Activated naive CD8-positive, alpha-beta T cell treated with anti-CD3 and anti-CD28 coated beads, Interleukin-2, amount 10 ng/mL, durations not matched to agents 7 days and 5 days (primary cell): ENCODE results near the gene PTPRM. TPM values are rescaled to one million over a fixed set of nuclear protein-coding genes. Genes with fewer than 3 reads are reported as not detected.

Source experiments
- ATAC-seq: fragments of 150-1000 bp; cut with Tn5 transposase; one replicate; pipeline ENCODE4 v1.10.0; 2021; ENCODE audit warnings: low read depth, moderate library complexity
- POLR2A ChIA-PET: fragments of 350-600 bp; sonication (Branson Sonifier 250); formaldehyde crosslinking; loops from one replicate; lab custom pipeline; 2021; ENCODE audit warnings: antibody characterized with exemption; lab: Charles Lee
- DNase-seq: peaks from one replicate; pipeline ENCODE4 v3.0.0; 2021
- H3K27ac Mint-ChIP-seq: one replicate; pipeline ENCODE4 v1.8.0; 2022; ENCODE audit warnings: mild to moderate bottlenecking, mixed read lengths
- H3K27me3 Mint-ChIP-seq: one replicate; pipeline ENCODE4 v1.8.0; 2022; ENCODE audit warnings: mild to moderate bottlenecking, moderate library complexity, mixed read lengths
- H3K36me3 Mint-ChIP-seq: one replicate; pipeline ENCODE4 v1.8.0; 2021; ENCODE audit warnings: mild to moderate bottlenecking, mixed read lengths
- H3K4me1 Mint-ChIP-seq: one replicate; pipeline ENCODE4 v1.8.0; 2021; ENCODE audit warnings: mixed read lengths
- H3K4me3 Mint-ChIP-seq: one replicate; pipeline ENCODE4 v1.8.0; 2022; ENCODE audit warnings: mild to moderate bottlenecking, moderate library complexity, mixed read lengths
- H3K9me3 Mint-ChIP-seq: one replicate; pipeline ENCODE4 v1.8.0; 2021; ENCODE audit warnings: mixed read lengths
- total RNA-seq, 2 experiments: library from RNA; stranded (reverse); gene quantifications; one replicate each; pipeline ENCODE4 v1.2.3, GENCODE V29; 2021

The PTPRM gene
- total RNA-seq, 2 experiments from 2014 or later = 6.5 to 6.6 TPM

DNA sequence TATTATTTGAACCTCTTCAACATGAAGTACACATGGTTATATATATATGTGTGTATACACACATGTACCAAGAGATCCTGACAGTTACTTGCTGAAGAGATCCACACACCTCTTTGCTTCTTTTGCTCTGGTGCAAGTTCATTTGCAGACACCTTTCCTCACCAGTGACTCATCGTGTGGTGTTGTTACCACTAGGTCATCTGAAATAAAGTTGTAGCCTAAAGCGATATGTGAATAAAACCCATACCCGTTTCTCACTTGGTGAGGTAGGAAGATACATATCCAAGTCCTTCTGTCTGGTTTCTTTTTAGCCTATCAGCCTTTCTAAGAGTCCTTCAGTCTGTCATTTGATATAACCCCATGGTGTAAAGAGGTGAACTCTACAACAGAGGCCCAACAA, 662.7 kb downstream of the PTPRM start:
- ATAC-seq = no peak

DNA sequence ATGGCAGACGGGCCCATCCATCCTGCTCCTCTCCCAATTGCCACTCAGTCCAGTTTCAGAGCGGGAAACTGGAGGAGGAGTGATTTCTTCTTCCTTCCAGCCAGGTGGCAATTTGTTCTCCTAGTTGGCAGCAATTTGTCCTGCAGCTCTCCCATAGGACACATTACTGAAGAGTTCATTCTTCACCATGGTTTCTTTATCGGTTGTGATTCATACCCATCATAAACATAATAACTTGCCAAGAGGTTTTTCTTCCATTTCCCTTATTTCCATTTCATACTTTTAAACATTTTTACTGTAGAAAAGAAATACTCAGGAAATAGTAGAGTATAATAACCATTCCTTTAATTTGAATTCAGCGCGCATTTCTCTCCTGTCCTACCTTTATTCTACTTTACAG, 664.2 kb downstream of the PTPRM start:
- ATAC-seq (no peak), DNase-seq (no peak)
- no peaks in the 10 kb centered on the region for H3K4me1 Mint-ChIP-seq
- H3K27ac Mint-ChIP-seq = no peak overlapping the region
- POLR2A ChIA-PET = no interaction called here
- H3K36me3 Mint-ChIP-seq = no peaks in the 10 kb centered on the region
- H3K4me3 Mint-ChIP-seq = no peak overlapping the region
- no peaks in the 10 kb centered on the region for H3K9me3 Mint-ChIP-seq
- H3K27me3 Mint-ChIP-seq = no peaks in the 10 kb centered on the region

More for the DNA sequence above, 662.7 kb downstream of the PTPRM start:
- no peak for DNase-seq
- H3K36me3 Mint-ChIP-seq = no peaks in the 10 kb centered on the region
- no peaks in the 10 kb centered on the region for H3K27me3 Mint-ChIP-seq
- POLR2A ChIA-PET = no interaction called here
- H3K4me1 Mint-ChIP-seq = no peaks in the 10 kb centered on the region
- no peak overlapping the region for H3K4me3 Mint-ChIP-seq
- peaks cover 3% of the 10 kb centered on the region for H3K9me3 Mint-ChIP-seq
- H3K27ac Mint-ChIP-seq = no peak overlapping the region

- H3K36me3 Mint-ChIP-seq = no peaks in the 10 kb centered on the region
- no peak for DNase-seq
- no peak overlapping the region for H3K4me3 Mint-ChIP-seq
- POLR2A ChIA-PET = no interaction called here
- H3K4me1 Mint-ChIP-seq = no peaks in the 10 kb centered on the region
- H3K27ac Mint-ChIP-seq = no peak overlapping the region
- no peaks in the 10 kb centered on the region for H3K27me3 Mint-ChIP-seq
- no peak for ATAC-seq
- H3K9me3 Mint-ChIP-seq = peaks cover 1% of the 10 kb centered on the region
Observed at GRCh38 chr18:8232791-8233190, 665.7 kb downstream of the PTPRM start.

DNA sequence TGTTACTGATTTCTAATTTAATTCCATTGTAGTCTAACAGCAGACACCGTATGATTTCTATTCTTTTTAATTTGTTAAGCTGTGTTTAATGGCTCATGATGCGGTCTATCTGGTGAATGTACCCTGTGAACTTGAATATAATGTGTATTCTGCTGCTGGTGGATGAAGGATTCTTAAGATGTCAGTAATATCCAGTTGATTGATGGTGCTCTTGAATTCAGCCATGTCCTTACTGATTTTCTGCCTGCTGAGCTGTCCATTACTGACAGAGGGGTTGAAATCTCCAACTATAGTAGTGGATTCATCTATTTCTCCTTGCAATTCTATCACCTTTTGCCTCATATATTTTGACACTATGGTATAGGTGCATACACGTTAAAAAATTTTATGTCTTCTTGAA, 668.8 kb downstream of the PTPRM start:
- ATAC-seq (no peak), DNase-seq (no peak)
- Mint-ChIP-seq H3K36me3 (no peaks in the 10 kb centered on the region), H3K4me1 (no peaks in the 10 kb centered on the region), H3K9me3 (peaks cover 1% of the 10 kb centered on the region), H3K4me3 (no peak overlapping the region), H3K27ac (no peak overlapping the region), H3K27me3 (no peaks in the 10 kb centered on the region)
- POLR2A ChIA-PET = no interaction called here

GRCh38 chr18:8238507-8238906, 671.4 kb downstream of the PTPRM start:
- H3K27ac Mint-ChIP-seq = no peak overlapping the region
- DNase-seq (no peak), ATAC-seq (no peak)
- H3K9me3 Mint-ChIP-seq = peaks cover 1% of the 10 kb centered on the region
- no peaks in the 10 kb centered on the region for H3K36me3 Mint-ChIP-seq
- no peaks in the 10 kb centered on the region for H3K27me3 Mint-ChIP-seq
- H3K4me1 Mint-ChIP-seq = no peaks in the 10 kb centered on the region
- POLR2A ChIA-PET = no interaction called here
- H3K4me3 Mint-ChIP-seq = no peak overlapping the region

DNA sequence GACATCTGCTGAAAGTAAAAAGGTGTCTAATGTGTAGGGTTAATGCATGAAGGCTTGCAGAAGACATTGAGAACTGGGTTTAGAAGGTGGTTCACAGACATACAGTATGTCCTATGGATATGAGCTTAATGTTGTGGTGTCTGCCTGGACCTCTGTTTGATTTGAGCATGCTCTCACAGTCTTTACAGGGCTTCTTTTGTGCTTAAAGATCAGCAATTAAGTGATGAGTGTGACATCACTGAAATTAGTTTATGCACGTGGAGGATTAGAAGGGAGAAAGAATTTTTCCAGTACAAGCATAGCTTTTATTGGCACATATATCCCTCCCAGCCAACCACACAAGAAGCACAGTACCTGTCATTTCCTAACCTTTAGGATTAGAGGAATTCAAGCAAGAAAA, 674.6 kb downstream of the PTPRM start:
- no peaks in the 10 kb centered on the region for H3K27me3 Mint-ChIP-seq
- no peak for ATAC-seq
- no peaks in the 10 kb centered on the region for H3K4me1 Mint-ChIP-seq
- POLR2A ChIA-PET = no interaction called here
- no peaks in the 10 kb centered on the region for H3K36me3 Mint-ChIP-seq
- peaks cover 1% of the 10 kb centered on the region for H3K9me3 Mint-ChIP-seq
- H3K27ac Mint-ChIP-seq = no peak overlapping the region
- no peak for DNase-seq
- H3K4me3 Mint-ChIP-seq = no peak overlapping the region

DNA sequence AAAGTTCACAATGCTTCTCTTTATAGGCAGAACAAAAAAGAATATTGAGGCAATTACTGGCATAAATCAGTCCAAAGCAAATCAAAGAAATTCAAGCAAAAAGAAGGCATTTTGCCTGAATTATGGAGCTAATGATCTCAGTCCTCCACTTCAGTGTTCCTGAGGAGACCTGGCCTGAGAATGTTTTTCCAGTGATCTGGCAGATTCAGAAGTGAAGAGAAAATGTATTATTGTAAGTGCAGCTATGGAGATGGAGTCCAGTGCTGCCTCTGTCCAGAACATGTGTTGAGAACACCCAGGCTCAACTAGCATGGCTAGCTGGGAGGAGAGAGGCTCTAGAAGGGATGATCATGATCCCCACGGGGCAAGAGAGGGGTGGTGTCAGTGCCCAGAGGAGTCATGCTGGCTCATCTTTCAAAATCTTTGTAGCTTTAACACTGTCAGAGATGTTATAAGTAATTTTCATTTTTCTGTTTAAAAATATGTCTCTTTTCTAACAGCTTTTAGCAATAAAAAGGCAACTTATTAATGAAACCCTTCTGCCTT, 675.1 kb downstream of the PTPRM start:
- no peaks in the 10 kb centered on the region for H3K4me1 Mint-ChIP-seq
- H3K36me3 Mint-ChIP-seq = no peaks in the 10 kb centered on the region
- no peaks in the 10 kb centered on the region for H3K9me3 Mint-ChIP-seq
- POLR2A ChIA-PET = no interaction called here
- no peak overlapping the region for H3K27ac Mint-ChIP-seq
- ATAC-seq = no peak
- peaks cover 2% of the 10 kb centered on the region for H3K27me3 Mint-ChIP-seq
- DNase-seq = no peak
- H3K4me3 Mint-ChIP-seq = no peak overlapping the region

DNA sequence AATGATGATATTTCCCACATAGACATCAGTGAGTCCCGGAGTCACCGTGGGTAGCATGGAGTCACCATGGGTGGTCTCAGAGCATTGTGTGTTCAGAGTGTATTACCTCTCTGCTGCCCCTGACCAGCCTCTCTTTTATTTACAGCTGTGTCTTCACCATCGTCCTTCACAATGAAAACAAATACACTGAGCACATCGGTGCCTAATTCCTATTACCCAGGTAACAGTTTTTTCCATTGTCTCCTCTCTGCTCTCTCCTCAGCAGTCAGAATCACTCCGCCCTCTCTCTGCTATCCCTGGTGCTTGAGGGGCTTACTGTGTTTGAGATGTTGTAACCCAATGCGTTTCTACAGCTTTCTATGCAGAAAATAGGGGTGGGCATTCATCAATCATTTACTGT, 680.6 kb downstream of the PTPRM start:
- Mint-ChIP-seq H3K27me3 (peaks cover 3% of the 10 kb centered on the region), H3K9me3 (no peaks in the 10 kb centered on the region), H3K27ac (no peak overlapping the region), H3K4me3 (no peak overlapping the region), H3K4me1 (no peaks in the 10 kb centered on the region), H3K36me3 (no peaks in the 10 kb centered on the region)
- no peak for ATAC-seq
- POLR2A ChIA-PET = no interaction called here
- no peak for DNase-seq

- H3K9me3 Mint-ChIP-seq = no peaks in the 10 kb centered on the region
- POLR2A ChIA-PET = no interaction called here
- no peaks in the 10 kb centered on the region for H3K4me1 Mint-ChIP-seq
- ATAC-seq (no peak), DNase-seq (no peak)
- no peak overlapping the region for H3K27ac Mint-ChIP-seq
- H3K36me3 Mint-ChIP-seq = no peaks in the 10 kb centered on the region
- H3K4me3 Mint-ChIP-seq = no peak overlapping the region
- peaks cover 3% of the 10 kb centered on the region for H3K27me3 Mint-ChIP-seq
Observed at GRCh38 chr18:8248576-8248975, 681.5 kb downstream of the PTPRM start.

GRCh38 chr18:8249811-8250210, 682.7 kb downstream of the PTPRM start:
- H3K36me3 Mint-ChIP-seq = no peaks in the 10 kb centered on the region
- ATAC-seq = no peak
- H3K9me3 Mint-ChIP-seq = no peaks in the 10 kb centered on the region
- no peak overlapping the region for H3K27ac Mint-ChIP-seq
- no peak for DNase-seq
- peaks cover 3% of the 10 kb centered on the region for H3K27me3 Mint-ChIP-seq
- no peak overlapping the region for H3K4me3 Mint-ChIP-seq
- POLR2A ChIA-PET = no interaction called here
- no peaks in the 10 kb centered on the region for H3K4me1 Mint-ChIP-seq

DNA sequence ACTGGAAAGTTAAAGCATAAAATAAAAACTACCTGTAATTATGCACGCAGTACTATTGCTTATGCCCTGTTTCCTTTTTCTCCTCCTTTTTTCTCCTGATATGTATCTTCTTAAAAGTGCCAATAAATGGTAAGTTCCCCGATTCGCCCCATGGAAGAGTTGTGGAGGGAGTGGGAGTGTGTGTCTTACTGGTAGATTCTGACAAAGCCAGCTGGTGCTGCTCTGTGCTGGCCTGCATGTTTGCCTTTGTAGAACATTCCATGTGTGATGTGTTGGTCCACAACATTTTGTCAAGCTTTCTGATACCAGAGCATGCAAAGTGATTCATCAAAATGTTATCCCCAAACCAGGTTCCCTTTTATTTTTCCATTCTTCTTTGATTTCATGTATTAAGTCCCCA, 685.3 kb downstream of the PTPRM start:
- Mint-ChIP-seq H3K36me3 (no peaks in the 10 kb centered on the region), H3K9me3 (no peaks in the 10 kb centered on the region), H3K27me3 (no peaks in the 10 kb centered on the region), H3K4me3 (no peak overlapping the region), H3K4me1 (no peaks in the 10 kb centered on the region), H3K27ac (no peak overlapping the region)
- DNase-seq (no peak), ATAC-seq (no peak)
- POLR2A ChIA-PET = no interaction called here

- DNase-seq (no peak), ATAC-seq (no peak)
- Mint-ChIP-seq H3K4me3 (no peak overlapping the region), H3K27me3 (no peaks in the 10 kb centered on the region), H3K9me3 (no peaks in the 10 kb centered on the region), H3K27ac (no peak overlapping the region), H3K36me3 (no peaks in the 10 kb centered on the region), H3K4me1 (no peaks in the 10 kb centered on the region)
- POLR2A ChIA-PET = no interaction called here
Observed at GRCh38 chr18:8253944-8254343, 686.8 kb downstream of the PTPRM start.

DNA sequence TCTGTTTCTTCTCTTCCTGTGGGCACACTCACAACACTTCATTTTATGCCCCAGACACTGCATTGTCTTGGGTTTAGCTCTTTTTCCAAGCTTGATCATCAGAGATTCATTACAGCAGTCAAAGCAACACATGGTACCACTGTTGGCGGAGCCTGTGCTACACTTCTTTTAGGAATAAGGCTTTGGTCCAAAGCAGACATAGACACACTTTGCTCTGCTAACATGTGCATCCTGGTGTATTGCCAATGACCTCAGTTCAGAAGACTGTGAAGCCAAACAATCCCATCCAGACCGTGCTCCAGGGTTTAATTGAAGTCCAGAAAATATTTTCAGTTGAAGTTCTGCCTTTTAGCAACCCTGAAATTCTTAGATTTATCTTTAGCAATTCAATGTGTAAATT, 687.5 kb downstream of the PTPRM start:
- Mint-ChIP-seq H3K4me3 (no peak overlapping the region), H3K36me3 (no peaks in the 10 kb centered on the region), H3K4me1 (no peaks in the 10 kb centered on the region), H3K9me3 (no peaks in the 10 kb centered on the region), H3K27ac (no peak overlapping the region), H3K27me3 (no peaks in the 10 kb centered on the region)
- POLR2A ChIA-PET = no interaction called here
- no peak for ATAC-seq
- no peak for DNase-seq

DNA sequence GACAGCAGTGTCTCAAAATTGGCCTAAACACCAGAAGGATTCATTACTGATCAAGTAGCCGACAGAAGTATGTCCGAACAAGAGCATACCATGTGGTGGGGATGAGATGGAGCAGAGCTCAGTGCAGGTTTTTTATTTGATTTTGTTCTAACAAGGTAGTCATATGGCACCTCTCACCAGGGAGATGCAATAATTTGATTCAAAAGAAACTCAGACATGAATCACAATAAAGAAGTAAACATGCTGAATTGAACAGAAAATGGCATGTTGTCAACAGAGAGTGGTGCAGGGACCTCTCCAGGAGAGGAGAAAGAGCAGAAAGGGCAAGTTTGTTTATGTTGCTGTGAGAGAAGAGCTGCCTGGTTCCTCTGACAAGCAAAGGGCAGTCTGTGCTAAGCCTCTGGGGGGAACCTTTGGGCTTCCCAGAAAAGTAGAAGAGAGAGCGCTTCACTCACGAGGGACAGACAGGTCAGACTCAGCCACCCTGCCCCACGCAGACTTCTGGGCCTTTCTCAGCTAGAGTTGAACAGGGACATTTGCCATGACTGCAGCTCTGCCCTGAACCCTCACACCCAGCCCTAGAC, 690.8 kb downstream of the PTPRM start:
- H3K27me3 Mint-ChIP-seq = no peaks in the 10 kb centered on the region
- no peaks in the 10 kb centered on the region for H3K36me3 Mint-ChIP-seq
- H3K9me3 Mint-ChIP-seq = no peaks in the 10 kb centered on the region
- no peak overlapping the region for H3K4me3 Mint-ChIP-seq
- DNase-seq (no peak), ATAC-seq (no peak)
- no peaks in the 10 kb centered on the region for H3K4me1 Mint-ChIP-seq
- no peak overlapping the region for H3K27ac Mint-ChIP-seq
- POLR2A ChIA-PET = interaction anchor here (0.6 kb wide), 1 partner anchor 49 kb away, joined by 3 read pairs; no protein-coding TSS in a partner anchor
